AG08396 (cell line): ENCODE measurements around the gene TRMT112.
A peak's percentile ranks its signal among the peaks of the same experiment; 100 is the strongest.

Source experiments
- DNase-seq: peaks from one replicate; pipeline ENCODE4 v3.0.0; 2012; ENCODE audit warnings: low spot score, mixed read lengths

Gene TRMT112

GRCh38 chr11:64317325-64317960, at the start of gene TRMT112:
Gene TRMT112, minus strand, starts transcription at chr11:64317559. Its CDS starts 33 bp downstream, at chr11:64317526.
- peak; percentile 92 for DNase-seq

- DNase-seq, result peak; percentile 56
Observed at GRCh38 chr11:64366751-64367150, 49.4 kb upstream of the TRMT112 start.

GRCh38 chr11:64364911-64365310, 47.6 kb upstream of the TRMT112 start:
- DNase-seq, result no peak

GRCh38 chr11:64364435-64364834, 47.1 kb upstream of the TRMT112 start:
- DNase-seq, result no peak

- no peak for DNase-seq
Observed at GRCh38 chr11:64362339-64362738, 45.0 kb upstream of the TRMT112 start.

- no peak for DNase-seq
Observed at GRCh38 chr11:64361659-64362058, 44.3 kb upstream of the TRMT112 start.

GRCh38 chr11:64360448-64360921, 43.1 kb upstream of the TRMT112 start:
- no peak for DNase-seq

- DNase-seq, result no peak
Observed at GRCh38 chr11:64359712-64360445, 42.5 kb upstream of the TRMT112 start.

GRCh38 chr11:64358907-64359711, 41.8 kb upstream of the TRMT112 start, which contains the start of gene RPS6KA4:
Gene RPS6KA4, plus strand, starts transcription at chr11:64359162. Its CDS starts 74 bp downstream, at chr11:64359236.
- peak; percentile 98 for DNase-seq

- no peak for DNase-seq
Observed at GRCh38 chr11:64358536-64358906, 41.2 kb upstream of the TRMT112 start.

- DNase-seq, result no peak
Observed at GRCh38 chr11:64357904-64358535, 40.7 kb upstream of the TRMT112 start.

GRCh38 chr11:64357446-64357845, 40.1 kb upstream of the TRMT112 start:
- no peak for DNase-seq

- DNase-seq, result no peak
Observed at GRCh38 chr11:64356498-64357411, 39.4 kb upstream of the TRMT112 start.

GRCh38 chr11:64355078-64355940, 38.0 kb upstream of the TRMT112 start:
- peak; percentile 94 for DNase-seq

- no peak for DNase-seq
Observed at GRCh38 chr11:64353715-64354506, 36.6 kb upstream of the TRMT112 start.

- no peak for DNase-seq
Observed at GRCh38 chr11:64352995-64353714, 35.8 kb upstream of the TRMT112 start.

GRCh38 chr11:64352099-64352994, 35.0 kb upstream of the TRMT112 start:
- DNase-seq, result no peak
